ENCODE data around the gene CCDC124.

Gene CCDC124

GRCh38 chr19:17988161-17988560, 55.3 kb downstream of the CCDC124 start:
- no peak for DNase-seq
- H3K27me3 ChIP-seq = peaks cover 0 to 35% of the 10 kb centered on the region in 2 donors
- no peaks in the 10 kb centered on the region for H3K4me1 ChIP-seq
- no peaks in the 10 kb centered on the region for H3K36me3 ChIP-seq
- TF ChIP-seq CTCF (IDR thresholded peaks at IDR 0.05) = no peak
- H3K4me3 ChIP-seq = no peak overlapping the region
- intact Hi-C loops (cut with DNase I; ENCODE audit: low total_unique reads) = loop anchor here (10.0 kb wide), 1 partner anchor 393 kb away; no protein-coding TSS in a partner anchor
- H3K27ac ChIP-seq = no peak overlapping the region
- no peaks in the 10 kb centered on the region for H3K9me3 ChIP-seq

- Histone ChIP-seq H3K4me3 (no peak overlapping the region), H3K27ac (no peak overlapping the region), H3K9me3 (no peaks in the 10 kb centered on the region), H3K36me3 (no peaks in the 10 kb centered on the region), H3K4me1 (no peaks in the 10 kb centered on the region), H3K27me3 (peaks cover 0 to 35% of the 10 kb centered on the region in 2 donors)
- no peak for TF ChIP-seq CTCF (IDR thresholded peaks at IDR 0.05)
- intact Hi-C loops (cut with DNase I; ENCODE audit: low total_unique reads) = loop anchor here (10.0 kb wide), 1 partner anchor 395 kb away; no protein-coding TSS in a partner anchor
- no peak for DNase-seq
Observed at GRCh38 chr19:17989425-17990094, 56.7 kb downstream of the CCDC124 start.

GRCh38 chr19:17993076-17993813, 60.4 kb downstream of the CCDC124 start:
- intact Hi-C loops (cut with DNase I; ENCODE audit: low total_unique reads) = no loop called here
- Histone ChIP-seq H3K27ac (no peak overlapping the region), H3K27me3 (peaks cover 0 to 28% of the 10 kb centered on the region in 2 donors), H3K4me1 (peaks cover 0 to 6% (median 1%) of the 10 kb centered on the region in 4 donors), H3K4me3 (no peak overlapping the region), H3K36me3 (no peaks in the 10 kb centered on the region), H3K9me3 (no peaks in the 10 kb centered on the region)
- DNase-seq = no peak
- no peak for TF ChIP-seq CTCF (IDR thresholded peaks at IDR 0.05)
